GM19025 (cell line): ENCODE data around the gene ZNF442.
"Not testable (repeated sequence)": the region's sequence is repeated elsewhere in the genome, so short reads cannot be mapped to it uniquely, and the experiment has no call there.

Experiments
- ATAC-seq: cut with Tn5 transposase; IDR thresholded peaks from one replicate; pipeline ENCODE4 v1.9.1; 2021; ENCODE audit warnings: mild to moderate bottlenecking, low read depth, moderate library complexity; ENCODE audit not compliant: unreplicated experiment

ZNF442 gene

GRCh38 chr19:12331211-12331941 is 34.1 kb downstream of the ZNF442 start:
- ATAC-seq, result no peak

- ATAC-seq, result no peak
These were observed 35.1 kb downstream of the ZNF442 start for GRCh38 chr19:12330340-12330739.

GRCh38 chr19:12325690-12326089 is 39.8 kb downstream of the ZNF442 start:
- ATAC-seq, result no peak

- ATAC-seq, result no peak
These were observed 46.6 kb downstream of the ZNF442 start for GRCh38 chr19:12318782-12319413.

DNA sequence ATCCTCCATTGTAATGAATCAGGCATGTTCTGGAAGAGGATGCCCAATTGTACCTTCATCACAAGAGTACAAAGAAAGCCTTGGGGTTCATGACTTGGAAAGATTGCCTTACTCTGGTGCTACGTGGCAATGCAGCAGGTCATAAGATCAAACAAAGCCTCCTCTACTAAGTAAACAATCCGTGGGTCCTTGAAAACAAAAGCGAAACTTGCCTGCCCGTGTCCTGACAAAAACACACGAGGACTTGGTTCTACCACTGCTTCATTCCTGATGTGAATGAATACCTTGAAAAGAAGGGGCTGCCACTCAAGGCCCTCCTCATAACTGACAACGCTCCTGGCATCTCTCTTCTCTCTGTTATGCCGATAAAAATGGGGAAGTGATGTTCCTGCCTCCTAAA is 50.9 kb downstream of the ZNF442 start:
- ATAC-seq, result no peak

DNA sequence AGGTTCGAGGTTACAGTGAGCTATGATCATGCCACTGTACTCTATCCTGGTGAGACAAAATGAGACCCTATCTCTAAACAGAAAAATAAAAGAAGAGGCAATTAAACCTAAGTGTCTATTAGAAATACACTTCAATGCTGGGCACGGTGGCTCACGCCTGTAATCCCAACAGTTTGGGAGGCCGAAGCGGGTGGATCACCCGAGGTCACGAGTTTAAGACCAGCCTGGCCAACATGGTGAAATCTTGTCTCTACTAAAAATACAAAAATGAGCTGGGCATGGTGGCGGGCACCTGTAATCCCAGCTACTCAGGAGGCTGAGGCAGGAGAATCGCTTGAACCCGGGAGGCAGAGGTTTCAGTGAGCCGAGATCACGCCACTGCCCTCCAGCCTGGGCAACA is 56.6 kb downstream of the ZNF442 start:
- not testable (repeated sequence) for ATAC-seq
